Activated CD8-positive, alpha-beta memory T cell treated with anti-CD3 and anti-CD28 coated beads for 4 hours (primary cell): ENCODE data around the gene ATCAY.
"Not testable (repeated sequence)": the region's sequence is repeated elsewhere in the genome, so short reads cannot be mapped to it uniquely, and the experiment has no call there.

Experiments
- DNase-seq, 2 donors: peaks; one replicate each; pipeline ENCODE4 v3.0.0-alpha.2; 2020; ENCODE audit warnings: low read depth in 2 of 2

ATCAY gene

DNA sequence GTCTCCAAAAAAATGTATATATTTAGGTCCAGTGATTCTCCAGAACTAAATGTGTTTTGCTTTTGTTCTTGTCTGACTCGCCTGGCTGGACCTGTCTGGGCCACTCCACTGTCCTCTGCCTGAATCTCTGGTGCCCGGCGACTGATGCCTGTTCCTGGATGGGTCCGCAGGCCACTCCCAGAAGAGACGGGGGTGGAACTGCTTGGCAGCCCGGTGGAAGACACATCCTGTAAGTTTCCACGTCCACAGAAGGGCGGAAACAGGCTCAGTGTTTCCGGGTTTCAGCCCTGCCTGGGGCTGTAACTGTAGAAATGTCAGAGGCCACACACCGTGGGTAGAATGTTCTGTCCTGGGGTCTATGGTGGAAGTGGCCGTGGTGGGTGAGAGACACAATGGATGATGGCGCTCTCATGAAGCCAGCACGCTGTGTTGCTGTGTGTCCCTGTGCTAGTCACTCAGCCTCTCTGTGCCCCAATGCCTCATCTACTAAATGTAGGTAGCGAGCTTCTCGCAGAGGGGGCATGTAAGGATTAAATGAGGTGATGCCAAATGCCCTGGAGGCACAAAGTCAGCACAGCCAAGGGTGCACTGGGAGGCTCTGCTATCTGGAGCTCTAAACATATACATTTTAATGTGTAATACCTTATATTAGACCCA, 22.0 kb downstream of the ATCAY start:
- DNase-seq: no peak

GRCh38 chr19:3904233-3904632, 23.7 kb downstream of the ATCAY start:
- DNase-seq: no peak

- DNase-seq: no peak
Observed at GRCh38 chr19:3907626-3908265, 27.3 kb downstream of the ATCAY start.

GRCh38 chr19:3908266-3909054, 28.0 kb downstream of the ATCAY start:
- DNase-seq: no peak

GRCh38 chr19:3910105-3910504, 29.6 kb downstream of the ATCAY start:
- no peak for DNase-seq

GRCh38 chr19:3914199-3914598, 33.7 kb downstream of the ATCAY start:
- DNase-seq: no peak

GRCh38 chr19:3916033-3916432, 35.5 kb downstream of the ATCAY start:
- DNase-seq: no peak

- DNase-seq: no peak
Observed at GRCh38 chr19:3919793-3920192, 39.3 kb downstream of the ATCAY start.

DNA sequence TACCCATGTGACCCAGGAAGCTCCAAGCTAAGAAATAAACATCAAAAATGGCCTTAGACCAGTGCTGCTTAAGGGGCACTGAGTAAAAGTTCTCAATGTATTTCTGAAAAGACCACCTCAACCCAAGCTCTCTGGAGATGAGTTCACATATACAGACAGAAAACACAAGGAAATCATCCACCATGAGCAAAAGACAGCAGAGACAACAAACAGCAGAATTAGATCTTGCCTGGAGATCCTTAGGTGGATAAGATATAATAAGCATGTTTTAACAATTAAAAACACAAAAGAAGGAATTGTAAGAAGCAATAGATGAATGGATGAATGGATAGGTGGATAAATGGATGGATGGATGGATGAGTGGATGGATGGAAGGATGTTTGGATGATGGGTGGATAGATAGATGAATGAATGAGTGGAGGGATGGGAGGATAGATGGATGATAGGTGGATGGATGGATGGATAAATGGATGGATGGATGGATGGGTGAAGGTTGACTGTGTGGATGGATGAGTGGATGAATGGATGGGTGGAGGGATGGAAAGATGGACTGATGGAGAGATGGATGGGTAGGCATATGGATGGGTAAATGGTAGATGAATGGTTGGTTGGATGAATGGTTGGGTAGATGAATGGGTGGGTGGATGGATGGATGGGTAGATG, 42.7 kb downstream of the ATCAY start:
- DNase-seq: no peak

- no peak for DNase-seq
Observed at GRCh38 chr19:3923912-3924311, 43.4 kb downstream of the ATCAY start.

GRCh38 chr19:3931041-3931440, 50.6 kb downstream of the ATCAY start:
- no peak for DNase-seq

- DNase-seq: no peak
Observed at GRCh38 chr19:3932931-3933810, 52.7 kb downstream of the ATCAY start, which contains the start of gene NMRK2. Gene NMRK2 (plus strand): TSS chr19:3933069. CDS start chr19:3933672, 603 bp downstream.

- DNase-seq: no peak
Observed at GRCh38 chr19:3936506-3937442, 56.3 kb downstream of the ATCAY start.

- not testable (repeated sequence) for DNase-seq
Observed at GRCh38 chr19:3938300-3938950, 57.9 kb downstream of the ATCAY start.

DNA sequence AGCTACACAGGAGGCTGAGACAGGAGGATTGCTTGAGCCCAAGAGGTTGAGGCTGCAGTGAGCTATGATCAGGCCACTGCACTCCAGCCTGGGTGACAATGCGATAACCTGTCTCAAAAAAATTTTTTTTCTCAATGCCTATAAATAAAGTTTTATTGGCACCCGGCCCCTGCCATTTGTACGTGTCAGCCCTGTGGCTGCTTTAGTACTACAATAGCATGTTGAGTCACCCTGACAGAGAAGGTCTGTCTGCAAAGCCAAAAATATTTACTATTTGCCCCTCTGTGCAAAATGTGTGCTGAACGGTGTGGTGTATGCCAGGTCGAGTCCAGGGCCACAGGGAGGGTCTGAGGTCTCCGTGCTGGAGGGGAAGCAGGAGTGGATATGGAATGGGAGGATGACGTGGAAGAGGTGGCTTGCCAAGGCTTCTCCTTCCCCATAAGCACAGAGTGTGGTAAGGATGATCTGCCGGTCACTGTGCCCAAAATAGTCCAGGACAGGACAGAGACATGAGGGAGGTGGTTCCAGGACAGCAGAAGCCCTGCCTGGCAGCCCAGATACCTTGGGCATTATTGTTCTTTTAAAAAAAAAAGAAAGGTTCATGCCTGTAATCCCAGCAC, 62.4 kb downstream of the ATCAY start:
- no peak for DNase-seq

- DNase-seq: no peak
Observed at GRCh38 chr19:3944018-3944721, 63.7 kb downstream of the ATCAY start.

- DNase-seq: no peak
Observed at GRCh38 chr19:3945838-3946237, 65.4 kb downstream of the ATCAY start.

- not testable (repeated sequence) for DNase-seq
Observed at GRCh38 chr19:3947316-3947933, 66.9 kb downstream of the ATCAY start.
